SJCRH30 (cell line): ENCODE results near the gene CADM1. TPM values are rescaled to one million over a fixed set of nuclear protein-coding genes. Genes with fewer than 3 reads are reported as not detected.

ENCODE experiments used
- DNase-seq, 2 experiments: peaks; one replicate each; pipeline ENCODE4 v3.0.0-alpha.2; 2015 to 2020
- H3K27ac ChIP-seq: fragments of 250-450 bp; sonication (Bioruptor Pico); 2 replicates; pipeline ENCODE4 v1.5.1; 2020; ENCODE audit warnings: mild to moderate bottlenecking, moderate library complexity
- H3K27me3 ChIP-seq: fragments of 250-450 bp; sonication (Bioruptor Pico); 2 replicates; pipeline ENCODE4 v1.5.1; 2020; ENCODE audit warnings: mild to moderate bottlenecking, moderate library complexity
- H3K36me3 ChIP-seq: fragments of 250-450 bp; sonication (Bioruptor Pico); 2 replicates; pipeline ENCODE4 v1.5.1; 2020; ENCODE audit warnings: mild to moderate bottlenecking, moderate library complexity
- H3K4me1 ChIP-seq: fragments of 250-450 bp; sonication (Bioruptor Pico); 2 replicates; pipeline ENCODE4 v1.5.1; 2020; ENCODE audit warnings: mild to moderate bottlenecking, moderate library complexity
- H3K4me3 ChIP-seq: fragments of 250-450 bp; sonication (Bioruptor Pico); 2 replicates; pipeline ENCODE4 v1.5.1; 2020; ENCODE audit warnings: mild to moderate bottlenecking, moderate library complexity
- H3K9me3 ChIP-seq: fragments of 250-450 bp; sonication (Bioruptor Pico); replicated peaks from 2 replicates; pipeline ENCODE4 v1.5.1; 2020; ENCODE audit warnings: mild to moderate bottlenecking, moderate library complexity
- total RNA-seq: library from RNA; depleted of rRNA; stranded (reverse); fragments of >200 nt; shearing (Covaris generic); gene quantifications from 2 replicates; pipeline ENCODE4 v1.2.3, GENCODE V29; 2014

CADM1 gene
- total RNA-seq, 1 experiment from 2014 or later, result 6.0 TPM

GRCh38 chr11:115284773-115285172, 219.4 kb downstream of the CADM1 start:
- Histone ChIP-seq H3K4me3 (no peak overlapping the region), H3K36me3 (no peaks in the 10 kb centered on the region), H3K9me3 (no peaks in the 10 kb centered on the region), H3K4me1 (no peaks in the 10 kb centered on the region), H3K27me3 (no peaks in the 10 kb centered on the region), H3K27ac (no peak overlapping the region)
- DNase-seq, result no peak

- Histone ChIP-seq H3K4me3 (no peak overlapping the region), H3K4me1 (no peaks in the 10 kb centered on the region), H3K27ac (no peak overlapping the region), H3K9me3 (no peaks in the 10 kb centered on the region), H3K36me3 (no peaks in the 10 kb centered on the region), H3K27me3 (no peaks in the 10 kb centered on the region)
- DNase-seq, result no peak
Observed at GRCh38 chr11:115282923-115283322, 221.3 kb downstream of the CADM1 start.

- Histone ChIP-seq H3K27me3 (no peaks in the 10 kb centered on the region), H3K27ac (no peak overlapping the region), H3K36me3 (no peaks in the 10 kb centered on the region), H3K4me1 (no peaks in the 10 kb centered on the region), H3K9me3 (no peaks in the 10 kb centered on the region), H3K4me3 (no peak overlapping the region)
- no peak for DNase-seq
Observed at GRCh38 chr11:115280775-115281174, 223.4 kb downstream of the CADM1 start.

- no peak for DNase-seq
- Histone ChIP-seq H3K27me3 (no peaks in the 10 kb centered on the region), H3K4me1 (no peaks in the 10 kb centered on the region), H3K27ac (no peak overlapping the region), H3K9me3 (no peaks in the 10 kb centered on the region), H3K36me3 (no peaks in the 10 kb centered on the region), H3K4me3 (no peak overlapping the region)
Observed at GRCh38 chr11:115279813-115280761, 224.1 kb downstream of the CADM1 start.

GRCh38 chr11:115276799-115277198, 227.4 kb downstream of the CADM1 start:
- no peak overlapping the region for H3K27ac ChIP-seq
- H3K4me1 ChIP-seq, result no peaks in the 10 kb centered on the region
- H3K27me3 ChIP-seq, result no peaks in the 10 kb centered on the region
- no peak overlapping the region for H3K4me3 ChIP-seq
- DNase-seq, result no peak
- no peaks in the 10 kb centered on the region for H3K9me3 ChIP-seq
- H3K36me3 ChIP-seq, result no peaks in the 10 kb centered on the region

GRCh38 chr11:115276191-115276590, 228.0 kb downstream of the CADM1 start:
- no peaks in the 10 kb centered on the region for H3K27me3 ChIP-seq
- no peaks in the 10 kb centered on the region for H3K9me3 ChIP-seq
- H3K27ac ChIP-seq, result no peak overlapping the region
- H3K4me3 ChIP-seq, result no peak overlapping the region
- DNase-seq, result no peak
- H3K4me1 ChIP-seq, result no peaks in the 10 kb centered on the region
- no peaks in the 10 kb centered on the region for H3K36me3 ChIP-seq

GRCh38 chr11:115275045-115275444, 229.2 kb downstream of the CADM1 start:
- no peak overlapping the region for H3K27ac ChIP-seq
- no peaks in the 10 kb centered on the region for H3K36me3 ChIP-seq
- no peak overlapping the region for H3K4me3 ChIP-seq
- H3K4me1 ChIP-seq, result no peaks in the 10 kb centered on the region
- no peaks in the 10 kb centered on the region for H3K9me3 ChIP-seq
- no peak for DNase-seq
- no peaks in the 10 kb centered on the region for H3K27me3 ChIP-seq

GRCh38 chr11:115272925-115273324, 231.3 kb downstream of the CADM1 start:
- no peaks in the 10 kb centered on the region for H3K4me1 ChIP-seq
- no peaks in the 10 kb centered on the region for H3K9me3 ChIP-seq
- H3K27me3 ChIP-seq, result no peaks in the 10 kb centered on the region
- H3K27ac ChIP-seq, result no peak overlapping the region
- DNase-seq, result no peak
- no peaks in the 10 kb centered on the region for H3K36me3 ChIP-seq
- H3K4me3 ChIP-seq, result no peak overlapping the region

- no peaks in the 10 kb centered on the region for H3K4me1 ChIP-seq
- no peaks in the 10 kb centered on the region for H3K9me3 ChIP-seq
- H3K27me3 ChIP-seq, result no peaks in the 10 kb centered on the region
- no peak for DNase-seq
- H3K4me3 ChIP-seq, result no peak overlapping the region
- no peak overlapping the region for H3K27ac ChIP-seq
- no peaks in the 10 kb centered on the region for H3K36me3 ChIP-seq
Observed at GRCh38 chr11:115271643-115272042, 232.6 kb downstream of the CADM1 start.

- Histone ChIP-seq H3K27me3 (no peaks in the 10 kb centered on the region), H3K27ac (no peak overlapping the region)
Observed at GRCh38 chr11:115269191-115269950, 234.8 kb downstream of the CADM1 start.

GRCh38 chr11:115267871-115268270, 236.3 kb downstream of the CADM1 start:
- H3K27ac ChIP-seq, result no peak overlapping the region
- H3K4me1 ChIP-seq, result no peaks in the 10 kb centered on the region
- no peaks in the 10 kb centered on the region for H3K9me3 ChIP-seq
- H3K4me3 ChIP-seq, result no peak overlapping the region
- no peaks in the 10 kb centered on the region for H3K36me3 ChIP-seq
- H3K27me3 ChIP-seq, result no peaks in the 10 kb centered on the region
- no peak for DNase-seq

More at GRCh38 chr11:115269191-115269950, 234.8 kb downstream of the CADM1 start:
- H3K36me3 ChIP-seq, result no peaks in the 10 kb centered on the region
- H3K4me1 ChIP-seq, result no peaks in the 10 kb centered on the region
- H3K4me3 ChIP-seq, result no peak overlapping the region
- no peak for DNase-seq
- H3K9me3 ChIP-seq, result no peaks in the 10 kb centered on the region

- no peaks in the 10 kb centered on the region for H3K4me1 ChIP-seq
- H3K4me3 ChIP-seq, result no peak overlapping the region
- no peaks in the 10 kb centered on the region for H3K9me3 ChIP-seq
- no peak for DNase-seq
- H3K27me3 ChIP-seq, result no peaks in the 10 kb centered on the region
- H3K36me3 ChIP-seq, result no peaks in the 10 kb centered on the region
- no peak overlapping the region for H3K27ac ChIP-seq
Observed at GRCh38 chr11:115267238-115267781, 236.9 kb downstream of the CADM1 start.

GRCh38 chr11:115266066-115266639, 238.1 kb downstream of the CADM1 start:
- DNase-seq, result no peak
- no peaks in the 10 kb centered on the region for H3K4me1 ChIP-seq

GRCh38 chr11:115263799-115264656, 240.2 kb downstream of the CADM1 start:
- H3K9me3 ChIP-seq, result no peaks in the 10 kb centered on the region
- H3K36me3 ChIP-seq, result no peaks in the 10 kb centered on the region
- H3K4me1 ChIP-seq, result no peaks in the 10 kb centered on the region
- H3K4me3 ChIP-seq, result no peak overlapping the region
- DNase-seq, result no peak
- no peaks in the 10 kb centered on the region for H3K27me3 ChIP-seq
- H3K27ac ChIP-seq, result no peak overlapping the region

More at GRCh38 chr11:115266066-115266639, 238.1 kb downstream of the CADM1 start:
- Histone ChIP-seq H3K4me3 (no peak overlapping the region), H3K9me3 (no peaks in the 10 kb centered on the region), H3K27me3 (no peaks in the 10 kb centered on the region), H3K27ac (no peak overlapping the region), H3K36me3 (no peaks in the 10 kb centered on the region)
